GM13977 (cell line): ENCODE measurements around the gene CATSPERZ.

Experiments
- DNase-seq: peaks from one replicate; pipeline ENCODE4 v3.0.0; 2012; ENCODE audit warnings: low spot score
- CTCF ChIP-seq: IDR thresholded peaks from 2 replicates; pipeline ENCODE4 v1.5.1; 2012; ENCODE audit warnings: mild to moderate bottlenecking, control low read depth; ENCODE audit not compliant: insufficient read depth; ENCODE audit errors: extremely low read depth, missing control alignments
- in situ Hi-C: fragments of 300-500 bp; cut with MboI; formaldehyde crosslinking; loops from one replicate; pipeline ENCODE4 v1.12.0; 2022; ENCODE audit warnings: low sequenced_read_pairs, low pct_unique_long_range_greater_than_20kb, mixed read lengths, inconsistent platforms; ENCODE audit not compliant: unreplicated experiment

CATSPERZ gene

DNA sequence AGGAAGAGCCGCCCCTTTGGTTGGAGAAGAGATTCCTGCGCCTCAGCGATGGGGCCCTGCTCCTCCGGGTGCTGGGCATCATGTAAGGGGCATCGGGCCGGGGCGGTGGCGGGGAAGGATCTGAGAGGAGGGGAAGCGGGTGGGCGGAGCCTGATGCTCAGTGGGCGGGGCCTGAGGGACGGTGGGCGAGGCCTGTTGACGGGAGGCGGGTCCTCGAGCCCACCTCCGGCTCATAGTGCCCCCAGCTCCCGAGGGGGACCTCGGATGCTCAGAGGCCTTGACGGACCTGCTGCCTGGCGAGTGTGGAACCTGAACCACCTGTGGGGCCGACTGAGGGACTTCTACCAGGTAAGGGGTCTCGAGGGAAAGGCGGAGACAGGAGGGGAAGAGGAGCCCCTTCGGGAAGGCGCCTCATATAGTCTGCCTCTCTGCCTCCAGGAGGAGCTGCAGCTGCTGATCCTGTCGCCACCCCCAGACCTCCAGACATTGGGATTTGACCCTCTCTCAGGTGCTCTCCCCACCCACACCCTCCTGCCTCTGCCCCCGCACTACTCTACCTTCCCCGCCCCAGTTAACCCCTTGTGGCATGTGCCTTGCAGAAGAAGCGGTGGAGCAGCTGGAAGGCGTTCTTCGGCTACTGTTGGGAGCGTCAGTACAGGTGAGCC is 40.6 kb downstream of the CATSPERZ start:
- in situ Hi-C loops, result no loop called here
- peak; percentile 85 for DNase-seq
- no peak for TF ChIP-seq CTCF

- in situ Hi-C loops, result no loop called here
- no peak for DNase-seq
- no peak for TF ChIP-seq CTCF
Measured at GRCh38 chr11:64341429-64341828, 41.3 kb downstream of the CATSPERZ start.

- TF ChIP-seq CTCF, result peak; percentile 28
- peak; percentile 97 for DNase-seq
- in situ Hi-C loops, result no loop called here
Measured at GRCh38 chr11:64341851-64342791, 42.0 kb downstream of the CATSPERZ start.

DNA sequence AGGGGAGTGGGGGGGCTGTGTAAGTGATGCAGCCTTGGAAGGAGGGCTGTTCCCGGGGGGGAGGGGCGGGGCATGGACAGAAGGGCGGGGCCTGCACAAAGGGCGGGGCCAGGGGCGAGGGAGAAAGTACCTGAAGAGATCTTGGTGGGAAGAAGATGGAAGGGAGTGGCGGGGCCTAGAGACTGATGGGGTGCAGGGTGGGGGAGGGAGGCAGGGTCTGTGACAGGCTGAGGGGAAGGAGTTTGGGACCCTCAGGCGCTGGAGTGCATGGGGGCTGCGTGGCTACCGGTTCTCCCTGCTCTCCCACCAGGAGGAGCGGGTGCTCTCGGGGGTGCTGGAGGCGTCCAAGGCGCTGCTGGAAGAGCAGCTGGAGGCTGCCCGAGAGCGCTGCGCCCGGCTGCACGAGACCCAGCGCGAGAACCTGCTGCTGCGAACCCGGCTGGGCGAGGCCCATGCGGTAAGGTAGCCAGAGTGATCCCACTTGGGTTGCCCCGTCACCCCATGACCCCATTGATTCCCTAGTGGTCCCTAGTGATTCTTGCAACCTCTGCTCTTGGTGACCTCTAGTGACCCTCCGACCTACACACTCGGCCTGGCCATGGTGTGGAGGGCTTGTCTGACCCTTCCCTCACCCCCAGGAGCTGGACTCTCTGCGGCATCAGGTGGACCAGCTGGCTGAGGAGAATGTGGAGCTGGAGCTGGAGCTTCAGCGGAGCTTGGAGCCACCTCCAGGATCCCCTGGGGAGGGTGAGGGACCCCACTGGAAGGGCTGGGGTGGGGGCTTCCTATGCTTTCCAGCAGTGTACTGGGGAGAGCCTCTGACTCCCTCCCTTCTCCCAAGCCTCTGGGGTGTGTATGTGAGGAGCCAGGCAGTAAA is 42.9 kb downstream of the CATSPERZ start:
- in situ Hi-C loops, result no loop called here
- no peak for DNase-seq
- TF ChIP-seq CTCF, result no peak

- TF ChIP-seq CTCF, result peak; percentile 42
- in situ Hi-C loops, result no loop called here
- DNase-seq, result peak; percentile 53
Measured at GRCh38 chr11:64343767-64344559, 43.8 kb downstream of the CATSPERZ start.

DNA sequence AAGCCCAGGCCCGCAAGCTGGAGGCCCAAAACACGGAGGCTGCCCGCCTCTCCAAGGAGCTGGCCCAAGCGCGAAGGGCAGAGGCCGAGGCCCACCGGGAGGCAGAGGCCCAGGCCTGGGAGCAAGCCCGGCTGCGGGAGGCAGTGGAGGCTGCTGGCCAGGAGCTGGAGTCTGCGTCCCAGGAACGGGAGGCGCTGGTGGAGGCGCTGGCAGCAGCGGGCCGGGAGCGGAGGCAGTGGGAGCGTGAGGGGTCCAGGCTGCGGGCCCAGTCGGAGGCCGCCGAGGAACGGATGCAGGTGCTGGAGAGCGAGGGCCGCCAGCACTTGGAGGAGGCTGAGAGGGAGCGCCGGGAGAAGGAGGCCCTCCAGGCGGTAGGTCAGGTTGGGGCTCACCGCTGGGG is 44.6 kb downstream of the CATSPERZ start:
- no peak for DNase-seq
- in situ Hi-C loops, result no loop called here
- TF ChIP-seq CTCF, result no peak
